Progenitor cell of endocrine pancreas (in vitro differentiated cells): ENCODE results near the gene MOB3B. TPM values are rescaled to one million over a fixed set of nuclear protein-coding genes. Genes with fewer than 3 reads are reported as not detected.
"Not testable (repeated sequence)": the region's sequence is repeated elsewhere in the genome, so short reads cannot be mapped to it uniquely, and the experiment has no call there.

Experiments used
- DNase-seq: peaks from one replicate; pipeline ENCODE4 v3.0.0; 2021; ENCODE audit warnings: low spot score; ENCODE audit not compliant: unreplicated experiment
- H3K27ac Mint-ChIP-seq: 2 replicates; pipeline ENCODE4 v1.8.0; 2021; ENCODE audit warnings: mild to moderate bottlenecking, moderate library complexity, mixed read lengths
- H3K27me3 Mint-ChIP-seq: 2 replicates; pipeline ENCODE4 v1.8.0; 2021; ENCODE audit warnings: mixed read lengths
- H3K36me3 Mint-ChIP-seq: 2 replicates; pipeline ENCODE4 v1.8.0; 2022; ENCODE audit warnings: mixed read lengths; ENCODE audit not compliant: insufficient read depth
- H3K4me1 Mint-ChIP-seq: 2 replicates; pipeline ENCODE4 v1.8.0; 2021; ENCODE audit warnings: low read depth, mixed read lengths
- H3K4me3 Mint-ChIP-seq: 2 replicates; pipeline ENCODE4 v1.8.0; 2021; ENCODE audit warnings: low read depth, mild to moderate bottlenecking, moderate library complexity, mixed read lengths
- H3K9me3 Mint-ChIP-seq: 2 replicates; pipeline ENCODE4 v1.8.0; 2021; ENCODE audit warnings: low read depth, mixed read lengths
- total RNA-seq: library from RNA; stranded (reverse); gene quantifications from 2 replicates; pipeline ENCODE4 v1.2.1, GENCODE V29; 2021
- TF ChIP-seq, protein P1 (sequence below): fragments of 200-600 bp; sonication (generic); IDR thresholded peaks from one replicate; pipeline ENCODE4 v1.5.0; 2021; ENCODE audit warnings: antibody characterized with exemption, mild to moderate bottlenecking; ENCODE audit not compliant: unreplicated experiment

The MOB3B gene
- total RNA-seq, 1 donor from 2014 or later = 15.4 TPM

DNA sequence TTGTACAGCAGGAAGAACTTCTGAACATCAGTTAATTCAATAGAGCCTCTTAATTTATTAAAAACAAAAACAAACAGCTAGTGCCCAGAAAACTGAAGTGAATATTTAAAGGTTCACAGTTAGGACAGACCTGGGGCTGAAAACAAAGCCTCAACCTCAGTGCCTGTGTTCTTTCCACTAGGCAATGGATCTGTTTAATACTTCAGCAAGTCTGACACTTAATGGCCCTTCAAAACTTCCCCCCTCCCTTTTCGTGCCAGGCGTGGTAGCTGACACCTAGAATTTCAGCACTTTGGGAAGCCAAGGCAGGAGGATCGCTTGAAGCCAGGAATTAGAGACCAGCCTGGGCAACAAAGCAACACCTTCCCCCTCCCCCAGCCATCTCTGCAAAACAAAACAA is 60.1 kb downstream of the MOB3B start:
- Mint-ChIP-seq H3K27ac (no peak overlapping the region), H3K4me3 (no peak overlapping the region), H3K36me3 (peaks cover 8% of the 10 kb centered on the region), H3K27me3 (no peaks in the 10 kb centered on the region), H3K4me1 (peaks cover 27% of the 10 kb centered on the region), H3K9me3 (peaks cover 6% of the 10 kb centered on the region)
- TF ChIP-seq, protein P1, sequence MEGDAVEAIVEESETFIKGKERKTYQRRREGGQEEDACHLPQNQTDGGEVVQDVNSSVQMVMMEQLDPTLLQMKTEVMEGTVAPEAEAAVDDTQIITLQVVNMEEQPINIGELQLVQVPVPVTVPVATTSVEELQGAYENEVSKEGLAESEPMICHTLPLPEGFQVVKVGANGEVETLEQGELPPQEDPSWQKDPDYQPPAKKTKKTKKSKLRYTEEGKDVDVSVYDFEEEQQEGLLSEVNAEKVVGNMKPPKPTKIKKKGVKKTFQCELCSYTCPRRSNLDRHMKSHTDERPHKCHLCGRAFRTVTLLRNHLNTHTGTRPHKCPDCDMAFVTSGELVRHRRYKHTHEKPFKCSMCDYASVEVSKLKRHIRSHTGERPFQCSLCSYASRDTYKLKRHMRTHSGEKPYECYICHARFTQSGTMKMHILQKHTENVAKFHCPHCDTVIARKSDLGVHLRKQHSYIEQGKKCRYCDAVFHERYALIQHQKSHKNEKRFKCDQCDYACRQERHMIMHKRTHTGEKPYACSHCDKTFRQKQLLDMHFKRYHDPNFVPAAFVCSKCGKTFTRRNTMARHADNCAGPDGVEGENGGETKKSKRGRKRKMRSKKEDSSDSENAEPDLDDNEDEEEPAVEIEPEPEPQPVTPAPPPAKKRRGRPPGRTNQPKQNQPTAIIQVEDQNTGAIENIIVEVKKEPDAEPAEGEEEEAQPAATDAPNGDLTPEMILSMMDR = no peak
- DNase-seq = no peak

DNA sequence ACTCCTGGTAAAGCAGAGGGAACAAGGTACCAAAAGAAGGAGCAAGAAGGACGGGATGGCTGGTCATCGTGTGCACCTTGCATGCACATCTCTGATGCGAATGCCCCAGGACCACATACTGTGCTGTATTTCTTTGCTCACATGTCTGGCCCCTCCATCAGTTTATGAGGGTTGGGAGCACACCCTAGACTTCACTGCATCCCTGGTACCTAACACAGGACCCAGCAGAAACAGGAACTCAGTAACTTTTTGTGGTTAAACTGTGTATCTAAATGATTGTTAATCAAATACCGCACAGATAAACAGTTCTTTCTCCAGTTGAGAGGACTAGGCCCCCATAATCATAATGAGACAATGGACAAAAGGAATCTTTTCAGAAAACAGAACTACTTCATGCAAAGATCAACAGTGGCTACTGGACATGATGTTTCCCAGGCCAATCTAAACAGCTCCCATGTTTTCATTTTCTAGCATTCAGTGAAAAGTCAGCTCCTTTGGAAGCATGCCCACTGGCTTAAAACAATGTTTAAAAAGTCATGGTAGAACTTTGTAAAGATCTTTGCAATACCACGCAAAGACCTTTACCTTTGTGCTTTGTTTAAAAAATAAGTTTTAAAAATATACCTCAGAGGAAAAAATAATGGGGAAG is 61.0 kb downstream of the MOB3B start:
- Mint-ChIP-seq H3K9me3 (peaks cover 6% of the 10 kb centered on the region), H3K4me3 (no peak overlapping the region), H3K4me1 (peaks cover 27% of the 10 kb centered on the region), H3K27me3 (no peaks in the 10 kb centered on the region), H3K27ac (no peak overlapping the region), H3K36me3 (peaks cover 9% of the 10 kb centered on the region)
- no peak for DNase-seq
- TF ChIP-seq, protein P1 = no peak

DNA sequence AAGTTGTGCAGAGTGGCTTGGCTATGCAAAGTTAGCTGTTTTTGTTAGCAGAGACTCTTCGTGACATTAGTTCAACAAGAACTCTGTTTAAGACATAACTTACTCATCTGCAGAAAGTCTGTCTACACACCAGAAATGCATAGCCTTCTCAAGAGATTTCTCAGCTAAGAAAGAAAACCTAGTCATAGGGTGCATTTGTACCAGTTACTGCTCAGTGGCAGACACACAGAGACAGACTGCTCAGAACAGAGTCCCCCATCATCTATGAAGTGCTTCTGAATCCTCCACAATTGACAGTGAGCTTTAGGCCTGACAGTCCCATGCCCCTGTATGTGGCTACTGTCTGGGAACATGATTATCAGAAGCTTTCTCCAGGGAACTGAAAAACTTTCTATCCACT is 61.6 kb downstream of the MOB3B start:
- Mint-ChIP-seq H3K4me3 (no peak overlapping the region), H3K27me3 (no peaks in the 10 kb centered on the region), H3K4me1 (peaks cover 25% of the 10 kb centered on the region)

GRCh38 chr9:27467486-27467885 is 62.1 kb downstream of the MOB3B start:
- no peak overlapping the region for H3K4me3 Mint-ChIP-seq
- peaks cover 24% of the 10 kb centered on the region for H3K4me1 Mint-ChIP-seq
- no peak overlapping the region for H3K27ac Mint-ChIP-seq
- H3K36me3 Mint-ChIP-seq = peaks cover 9% of the 10 kb centered on the region
- no peak for DNase-seq
- TF ChIP-seq, protein P1 = no peak
- no peaks in the 10 kb centered on the region for H3K27me3 Mint-ChIP-seq
- peaks cover 6% of the 10 kb centered on the region for H3K9me3 Mint-ChIP-seq

More for the DNA sequence above, 61.6 kb downstream of the MOB3B start:
- H3K27ac Mint-ChIP-seq = no peak overlapping the region
- H3K9me3 Mint-ChIP-seq = peaks cover 6% of the 10 kb centered on the region
- no peak for DNase-seq
- TF ChIP-seq, protein P1 = no peak
- peaks cover 9% of the 10 kb centered on the region for H3K36me3 Mint-ChIP-seq

DNA sequence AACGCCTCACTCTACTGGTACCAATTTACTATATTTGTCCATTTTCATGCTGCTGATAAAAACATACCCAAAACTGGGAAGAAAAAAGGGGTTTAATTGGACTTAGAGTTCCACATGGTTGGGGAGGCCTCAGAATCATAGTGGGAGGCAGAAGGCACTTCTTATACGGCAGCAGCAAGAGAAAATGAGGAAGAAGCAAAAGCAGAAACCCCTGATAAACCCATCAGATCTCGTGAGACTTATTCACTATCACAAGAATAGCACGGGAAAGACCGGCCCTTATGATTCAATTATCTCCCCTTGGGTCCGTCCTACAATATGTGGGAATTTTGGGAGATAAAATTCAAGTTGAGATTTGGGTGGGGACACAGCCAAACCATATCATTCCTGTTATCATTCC is 63.1 kb downstream of the MOB3B start:
- not testable (repeated sequence) for H3K36me3 Mint-ChIP-seq, DNase-seq, H3K9me3 Mint-ChIP-seq, H3K27ac Mint-ChIP-seq, H3K27me3 Mint-ChIP-seq, H3K4me3 Mint-ChIP-seq
- peaks cover 25% of the 10 kb centered on the region for H3K4me1 Mint-ChIP-seq

- H3K27me3 Mint-ChIP-seq, H3K9me3 Mint-ChIP-seq, H3K4me3 Mint-ChIP-seq, DNase-seq, H3K27ac Mint-ChIP-seq, H3K36me3 Mint-ChIP-seq: not testable (repeated sequence)
- H3K4me1 Mint-ChIP-seq = peaks cover 23% of the 10 kb centered on the region
Measured at GRCh38 chr9:27464950-27465349, 64.7 kb downstream of the MOB3B start.
